Gastroesophageal sphincter (tissue), 3 donors: Measurements from ENCODE around the gene CRYBG1.

Experiments
- EP300 ChIP-seq: sonication (generic); formaldehyde crosslinking; IDR thresholded peaks from one replicate; pipeline ENCODE4 v1.6.1; 2017; ENCODE audit warnings: antibody characterized with exemption, mild to moderate bottlenecking
- POLR2A ChIP-seq, 2 donors: fragments of 450-650 bp; IDR thresholded peaks; one replicate each; pipeline ENCODE4 v1.6.1; 2017; ENCODE audit warnings: antibody characterized with exemption in 2 of 2, mild to moderate bottlenecking in 2 of 2, moderate library complexity in 1 of 2
- POLR2AphosphoS5 ChIP-seq: sonication (generic); formaldehyde crosslinking; IDR thresholded peaks from one replicate; pipeline ENCODE4 v1.6.1; 2017; ENCODE audit warnings: antibody characterized with exemption
- TF ChIP-seq, protein P1 (sequence below), 4 experiments: fragments of 200-600 bp in 2 of 4; fragments of 450-650 bp in 2 of 4; sonication (generic) in 1 of 4; IDR thresholded peaks; one replicate each; pipeline ENCODE4 v1.5.1; 2017 to 2019; ENCODE audit warnings: antibody characterized with exemption in 4 of 4, mild to moderate bottlenecking in 2 of 4, moderate library complexity in 2 of 4

DNA sequence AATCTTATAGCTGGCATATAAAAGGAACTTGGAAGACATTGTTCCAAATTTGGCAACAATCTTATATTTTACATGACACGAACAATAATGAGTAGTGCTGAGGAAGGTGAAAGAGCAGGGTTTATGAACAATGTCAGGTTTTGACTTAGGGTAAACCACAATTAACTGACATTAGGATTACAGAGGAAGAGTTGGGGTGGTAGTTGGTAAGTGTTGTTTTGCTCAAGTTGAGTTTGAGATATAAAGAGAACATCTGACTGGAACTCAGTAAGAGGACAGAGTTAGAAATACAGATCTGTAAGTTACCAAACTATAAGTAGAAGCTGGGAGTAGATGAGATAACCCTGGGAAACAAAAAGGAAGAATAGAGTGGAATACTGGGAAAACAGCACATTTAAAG is 253.6 kb downstream of the CRYBG1 start:
- TF ChIP-seq, protein P1, sequence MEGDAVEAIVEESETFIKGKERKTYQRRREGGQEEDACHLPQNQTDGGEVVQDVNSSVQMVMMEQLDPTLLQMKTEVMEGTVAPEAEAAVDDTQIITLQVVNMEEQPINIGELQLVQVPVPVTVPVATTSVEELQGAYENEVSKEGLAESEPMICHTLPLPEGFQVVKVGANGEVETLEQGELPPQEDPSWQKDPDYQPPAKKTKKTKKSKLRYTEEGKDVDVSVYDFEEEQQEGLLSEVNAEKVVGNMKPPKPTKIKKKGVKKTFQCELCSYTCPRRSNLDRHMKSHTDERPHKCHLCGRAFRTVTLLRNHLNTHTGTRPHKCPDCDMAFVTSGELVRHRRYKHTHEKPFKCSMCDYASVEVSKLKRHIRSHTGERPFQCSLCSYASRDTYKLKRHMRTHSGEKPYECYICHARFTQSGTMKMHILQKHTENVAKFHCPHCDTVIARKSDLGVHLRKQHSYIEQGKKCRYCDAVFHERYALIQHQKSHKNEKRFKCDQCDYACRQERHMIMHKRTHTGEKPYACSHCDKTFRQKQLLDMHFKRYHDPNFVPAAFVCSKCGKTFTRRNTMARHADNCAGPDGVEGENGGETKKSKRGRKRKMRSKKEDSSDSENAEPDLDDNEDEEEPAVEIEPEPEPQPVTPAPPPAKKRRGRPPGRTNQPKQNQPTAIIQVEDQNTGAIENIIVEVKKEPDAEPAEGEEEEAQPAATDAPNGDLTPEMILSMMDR (IDR thresholded peaks at IDR 0.05): no peak
- TF ChIP-seq POLR2A (IDR thresholded peaks at IDR 0.05) (no peak), EP300 (no peak), POLR2AphosphoS5 (no peak)
